HepG2 (cell line): ENCODE results near the gene VGF. TPM values are rescaled to one million over a fixed set of nuclear protein-coding genes. Genes with fewer than 3 reads are reported as not detected.
"Not testable (repeated sequence)": the region's sequence is repeated elsewhere in the genome, so short reads cannot be mapped to it uniquely, and the experiment has no call there.

Source experiments
- ATAC-seq: fragments of 200-7000 bp; cut with Tn5 transposase; 3 replicates; pipeline ENCODE4 v1.9.1; 2020; ENCODE audit warnings: mild to moderate bottlenecking, moderate library complexity
- BruUV-seq: library from RNA; stranded (reverse); fragments of 400-500 nt; replicated peaks from 2 replicates; lab custom pipeline; 2021; lab: Mats Ljungman, UMichigan
- CTCF ChIA-PET: fragments of 300-600 bp; formaldehyde crosslinking; extraction: SDS; loops from one replicate; lab custom pipeline; 2021; ENCODE audit warnings: low total read pairs, inconsistent platforms, low intra/inter-chr PET ratio; lab: Yijun Ruan, JAX
- POLR2A ChIA-PET: fragments of 350-600 bp; sonication (Branson Sonifier 250); formaldehyde crosslinking; loops from one replicate; lab custom pipeline; 2020; ENCODE audit warnings: antibody characterized with exemption, inconsistent platforms; lab: Yijun Ruan, JAX
- DNase-seq: peaks from one replicate; pipeline ENCODE4 v3.0.0-alpha.2; 2015; ENCODE audit warnings: low spot score
- FAIRE-seq: peaks from 3 replicates; lab custom pipeline; 2011; peaks lifted over from hg19 to GRCh38; lab: Jason Lieb, UNC
- H2AFZ ChIP-seq: one replicate; pipeline ENCODE4 v1.6.1; 2011; ENCODE audit warnings: low read length, inconsistent platforms
- H3K27ac ChIP-seq: fragments of 300-600 bp; 3 replicates; pipeline ENCODE4 v1.8.0; 2011; ENCODE audit warnings: mixed run types, mild to moderate bottlenecking, mixed read lengths, low read length, inconsistent platforms; ENCODE audit not compliant: insufficient read depth; ENCODE audit errors: extremely low read length
- H3K27me3 ChIP-seq, 2 experiments: fragments of 200-600 bp in 1 of 2; 2 replicates in 1 of 2; 3 replicates in 1 of 2; pipeline versions ENCODE4 v1.6.0 to v1.8.0; 2011; ENCODE audit warnings: low read length in 2 of 2, mild to moderate bottlenecking in 2 of 2, moderate library complexity in 2 of 2, inconsistent platforms in 1 of 2; ENCODE audit not compliant: insufficient read depth in 2 of 2, control insufficient read depth in 1 of 2
- H3K36me3 ChIP-seq, 2 experiments: fragments of 200-600 bp in 1 of 2; replicated peaks in 1 of 2; 2 replicates in 1 of 2; 3 replicates in 1 of 2; pipeline versions ENCODE4 v1.5.1 to v1.8.0; 2011; ENCODE audit warnings: low read length in 2 of 2, inconsistent platforms in 1 of 2; ENCODE audit not compliant: insufficient read depth in 2 of 2, control insufficient read depth in 1 of 2
- H3K4me1 ChIP-seq: 2 replicates; pipeline ENCODE4 v1.5.1; 2012; ENCODE audit warnings: low read length, inconsistent platforms; ENCODE audit not compliant: insufficient read depth
- H3K4me2 ChIP-seq: 2 replicates; pipeline ENCODE4 v1.6.0; 2011; ENCODE audit warnings: low read depth, low read length, inconsistent platforms
- H3K4me3 ChIP-seq, 3 experiments: fragments of 200-600 bp in 1 of 3; sonication (generic), shearing (Covaris generic) in 1 of 3; replicated peaks in 1 of 3; 2 replicates each; pipeline ENCODE4 v1.5.1; 2011 to 2016; ENCODE audit warnings: low read length in 3 of 3, inconsistent platforms in 2 of 3, low read depth in 2 of 3, mild to moderate bottlenecking in 2 of 3, control low read depth in 1 of 3, mixed read lengths in 1 of 3; ENCODE audit not compliant: insufficient read depth in 1 of 3
- H3K79me2 ChIP-seq: one replicate; pipeline ENCODE4 v1.6.1; 2011; ENCODE audit warnings: low read length, inconsistent platforms; ENCODE audit not compliant: insufficient read depth
- H3K9ac ChIP-seq: 2 replicates; pipeline ENCODE4 v1.6.0; 2011; ENCODE audit warnings: mild to moderate bottlenecking, low read depth, low read length, inconsistent platforms; ENCODE audit not compliant: insufficient read depth
- H3K9me3 ChIP-seq: 2 replicates; pipeline ENCODE4 v1.5.1; 2012; ENCODE audit warnings: mild to moderate bottlenecking, low read length
- H4K20me1 ChIP-seq: 2 replicates; pipeline ENCODE4 v1.6.0; 2011; ENCODE audit warnings: inconsistent platforms, mild to moderate bottlenecking, low read length, moderate library complexity; ENCODE audit not compliant: insufficient read depth
- JUND ChIP-seq: sonication (generic); formaldehyde crosslinking; IDR thresholded peaks from 2 replicates; pipeline ENCODE4 v1.8.0; 2022; ENCODE audit warnings: mild to moderate bottlenecking, missing genetic modification reagents
- NCOA1 ChIP-seq: sonication (generic); formaldehyde crosslinking; IDR thresholded peaks from 2 replicates; pipeline ENCODE4 v1.9.0; 2021; ENCODE audit warnings: missing genetic modification reagents
- PBX3 ChIP-seq: sonication (generic); formaldehyde crosslinking; IDR thresholded peaks from 2 replicates; pipeline ENCODE4 v1.8.1; 2023; ENCODE audit warnings: missing genetic modification reagents, inconsistent platforms, borderline replicate concordance
- ZNF205 ChIP-seq: IDR thresholded peaks from 2 replicates; pipeline ENCODE4 v1.6.1; 2018; ENCODE audit warnings: missing biosample characterization, missing genetic modification reagents
- ZNF335 ChIP-seq: sonication (generic); formaldehyde crosslinking; IDR thresholded peaks from 2 replicates; pipeline ENCODE4 v1.4.0; 2020; ENCODE audit warnings: missing genetic modification reagents
- ZNF441 ChIP-seq: sonication (generic); formaldehyde crosslinking; IDR thresholded peaks from 2 replicates; pipeline ENCODE4 v1.7.0; 2021; ENCODE audit warnings: missing genetic modification reagents, borderline replicate concordance
- ZNF598 ChIP-seq: sonication (generic); formaldehyde crosslinking; IDR thresholded peaks from 2 replicates; pipeline ENCODE4 v1.5.1; 2020; ENCODE audit warnings: mild to moderate bottlenecking, missing genetic modification reagents, borderline replicate concordance
- ZNF770 ChIP-seq: sonication (generic); formaldehyde crosslinking; IDR thresholded peaks from 2 replicates; pipeline ENCODE4 v1.5.0; 2020; ENCODE audit warnings: mild to moderate bottlenecking, missing genetic modification reagents
- WGBS: methylation state at CpG from one replicate; pipeline ENCODE4 v1.1.6; 2017; ENCODE audit warnings: low lambda C conversion rate; 5-methylcytosine and 5-hydroxymethylcytosine counted together
- in situ Hi-C: cut with HindIII; loops from 2 replicates; pipeline ENCODE4 v1.10.0; 2017; ENCODE audit warnings: low pct_unique_long_range_greater_than_20kb; ENCODE audit not compliant: extremely low pct_ligation_motif_present
- intact Hi-C: fragments of 100-400 bp; cut with micrococcal nuclease; formaldehyde crosslinking; loops from one replicate; pipeline ENCODE4 v1.10.0; 2022; ENCODE audit not compliant: unreplicated experiment
- polyA plus RNA-seq, 8 experiments: library from polyadenylated mRNA; depleted of rRNA in 3 of 8; stranded (reverse) in 7 of 8; unstranded in 1 of 8; fragments of >200 nt; fragmentation: Illumina TruSeq in 4 of 8; extraction: Trizol in 4 of 8; gene quantifications; 2 replicates each; pipeline versions ENCODE4 v1.2.1 to v1.2.3, GENCODE V29; 2011 to 2016; ENCODE audit warnings: low read depth in 4 of 8, missing spikeins in 1 of 8, mixed read lengths in 1 of 8; ENCODE audit not compliant: insufficient read depth in 1 of 8
- total RNA-seq, 5 experiments: library from RNA; depleted of rRNA; stranded (reverse); fragments of >200 nt; fragmentation: Illumina TruSeq; extraction: Trizol; gene quantifications; 2 replicates each; pipeline ENCODE4 v1.2.3, GENCODE V29; 2016; ENCODE audit warnings: low read depth in 1 of 5

VGF gene
- total and polyA plus RNA-seq, 2 of the 13 experiments (the other 11 are each of a cell fraction or from before 2014, with no cell fraction given) = 0.12 to 0.46 TPM

DNA sequence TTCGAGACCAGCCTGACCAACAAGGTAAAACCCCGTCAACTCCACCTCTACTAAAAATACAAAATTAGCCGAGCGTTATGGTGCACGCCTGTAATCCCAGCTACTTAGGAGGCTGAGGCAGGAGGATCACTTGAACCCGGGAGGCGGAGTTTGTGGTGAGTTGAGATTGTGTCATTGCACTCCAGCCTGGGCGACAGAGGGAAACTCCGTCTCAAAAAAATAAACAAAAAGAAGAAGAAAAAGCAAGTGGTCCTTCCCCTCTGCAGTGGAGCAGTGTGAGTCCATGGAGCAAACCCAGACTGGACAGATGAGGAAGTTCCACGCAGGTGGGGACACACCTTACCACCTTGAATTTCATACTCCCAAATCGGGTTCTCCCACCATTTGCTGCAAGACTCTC, 51.5 kb downstream of the VGF start:
- Histone ChIP-seq H3K9ac (no peak overlapping the region), H2AFZ (no peak overlapping the region), H3K27me3 (0 out of 5 replicates have a peak, but pooled peaks cover 0 to 3% of the 10 kb centered on the region in 2 experiments), H3K4me3 (no peak overlapping the region), H3K4me2 (no peak overlapping the region), H3K27ac (no peak overlapping the region), H4K20me1 (no peaks in the 10 kb centered on the region), H3K36me3 (no peaks in the 10 kb centered on the region), H3K79me2 (no peaks in the 10 kb centered on the region), H3K9me3 (no peaks in the 10 kb centered on the region), H3K4me1 (peaks cover 69% of the 10 kb centered on the region)
- no TSS peak for BruUV-seq
- in situ Hi-C loops (no loop called here), intact Hi-C loops (no loop called here)
- no peak for TF ChIP-seq NCOA1
- 0 out of 2 replicates have a peak, but pooled peaks have one; percentile 18 for TF ChIP-seq ZNF770
- no peak for TF ChIP-seq ZNF205
- no peak for TF ChIP-seq JUND (CRISPR knock-in tag)
- TF ChIP-seq ZNF598 (CRISPR knock-in tag) = no peak
- no peak for TF ChIP-seq ZNF335 (CRISPR knock-in tag)
- no peak for TF ChIP-seq PBX3 (CRISPR knock-in tag)
- TF ChIP-seq ZNF441 (CRISPR knock-in tag) = peak; percentile 90
- DNase-seq = no peak
- no peak for FAIRE-seq
- ChIA-PET CTCF (no interaction called here), POLR2A (interaction anchor here (1.5 to 3.8 kb wide), 2 partner anchors 9 to 11 kb away, joined by 4 to 26 read pairs; no protein-coding TSS in a partner anchor)
- WGBS = 58% methylated on average over 10 of the region's 11 CpGs
- ATAC-seq = no peak

DNA sequence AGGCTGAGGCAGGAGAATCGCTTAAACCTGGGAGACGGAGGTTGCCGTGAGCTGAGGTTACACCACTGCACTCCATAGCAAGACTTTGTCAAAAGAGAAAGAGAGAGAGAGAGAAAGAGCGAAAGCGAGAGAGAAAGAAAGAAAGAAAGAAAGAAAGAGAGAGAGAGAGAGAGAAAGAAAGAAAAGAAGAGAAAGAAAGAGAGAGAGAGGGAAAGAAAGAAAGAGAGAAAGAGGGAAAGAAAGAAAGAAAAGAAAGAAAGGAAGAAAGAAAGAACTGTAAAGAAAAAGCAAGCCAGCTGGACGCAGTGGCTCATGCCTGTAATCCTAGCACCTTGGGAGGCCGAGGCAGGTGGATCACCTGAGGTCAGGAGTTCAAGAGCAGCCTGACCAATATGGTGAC, 52.2 kb downstream of the VGF start:
- H3K4me3 ChIP-seq, CTCF ChIA-PET, H3K36me3 ChIP-seq, H3K27me3 ChIP-seq, H3K9me3 ChIP-seq, H3K4me2 ChIP-seq, in situ Hi-C loops, H3K27ac ChIP-seq, H3K9ac ChIP-seq, DNase-seq, H4K20me1 ChIP-seq, BruUV-seq, H3K79me2 ChIP-seq, FAIRE-seq, H2AFZ ChIP-seq, ATAC-seq, intact Hi-C loops: not testable (repeated sequence)
- H3K4me1 ChIP-seq = peaks cover 69% of the 10 kb centered on the region
- 87% methylated on average over 7 of the region's 7 CpGs for WGBS
- POLR2A ChIA-PET = interaction anchor here (3.8 kb wide), 1 partner anchor 9 kb away, joined by 26 read pairs; no protein-coding TSS in a partner anchor
